Hepatocyte (in vitro differentiated cells): ENCODE results near the gene ATP9A.

Experiments used
- EZH2 ChIP-seq: fragments of 200-600 bp; sonication (generic); IDR thresholded peaks from 2 replicates; pipeline ENCODE4 v1.6.1; 2016; ENCODE audit warnings: antibody characterized with exemption, mild to moderate bottlenecking, borderline replicate concordance
- EZH2phosphoT487 ChIP-seq: fragments of 200-600 bp; sonication (generic); IDR thresholded peaks from one replicate; pipeline ENCODE4 v1.6.1; 2018; ENCODE audit warnings: antibody characterized with exemption, mild to moderate bottlenecking, low read depth, moderate library complexity; ENCODE audit not compliant: unreplicated experiment, severe bottlenecking
- TF ChIP-seq, protein P1 (sequence below): fragments of 200-600 bp; sonication (generic); IDR thresholded peaks from 2 replicates; pipeline ENCODE4 v1.5.1; 2016; ENCODE audit warnings: antibody characterized with exemption, mild to moderate bottlenecking; ENCODE audit not compliant: poor library complexity

DNA sequence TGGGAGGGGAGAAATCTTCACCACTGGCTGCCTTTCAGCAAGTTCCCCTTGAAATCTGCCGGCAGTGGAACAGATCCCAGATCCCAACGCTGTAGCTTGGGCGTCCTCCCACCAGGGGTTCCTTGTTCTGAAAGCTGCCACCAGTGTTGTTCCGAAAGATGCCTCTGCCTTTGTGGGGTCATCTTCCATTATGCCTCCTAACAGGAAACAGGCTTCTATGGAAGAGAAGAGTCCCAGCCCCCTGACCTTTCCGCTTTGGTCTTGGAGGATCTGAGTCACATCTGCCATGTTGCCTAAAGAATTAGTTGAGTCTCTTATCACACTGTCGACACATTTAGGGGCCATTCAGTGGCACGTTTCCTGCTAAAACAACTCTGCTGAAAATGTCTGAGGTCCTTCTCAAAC lies 168.2 kb downstream of the ATP9A start:
- TF ChIP-seq, protein P1, sequence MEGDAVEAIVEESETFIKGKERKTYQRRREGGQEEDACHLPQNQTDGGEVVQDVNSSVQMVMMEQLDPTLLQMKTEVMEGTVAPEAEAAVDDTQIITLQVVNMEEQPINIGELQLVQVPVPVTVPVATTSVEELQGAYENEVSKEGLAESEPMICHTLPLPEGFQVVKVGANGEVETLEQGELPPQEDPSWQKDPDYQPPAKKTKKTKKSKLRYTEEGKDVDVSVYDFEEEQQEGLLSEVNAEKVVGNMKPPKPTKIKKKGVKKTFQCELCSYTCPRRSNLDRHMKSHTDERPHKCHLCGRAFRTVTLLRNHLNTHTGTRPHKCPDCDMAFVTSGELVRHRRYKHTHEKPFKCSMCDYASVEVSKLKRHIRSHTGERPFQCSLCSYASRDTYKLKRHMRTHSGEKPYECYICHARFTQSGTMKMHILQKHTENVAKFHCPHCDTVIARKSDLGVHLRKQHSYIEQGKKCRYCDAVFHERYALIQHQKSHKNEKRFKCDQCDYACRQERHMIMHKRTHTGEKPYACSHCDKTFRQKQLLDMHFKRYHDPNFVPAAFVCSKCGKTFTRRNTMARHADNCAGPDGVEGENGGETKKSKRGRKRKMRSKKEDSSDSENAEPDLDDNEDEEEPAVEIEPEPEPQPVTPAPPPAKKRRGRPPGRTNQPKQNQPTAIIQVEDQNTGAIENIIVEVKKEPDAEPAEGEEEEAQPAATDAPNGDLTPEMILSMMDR, result no peak
- TF ChIP-seq EZH2 (no peak), EZH2phosphoT487 (no peak)
